Measurements from ENCODE around the gene CEP131.

GRCh38 chr17:81187120-81187519 lies 35.6 kb downstream of the CEP131 start:
- TF ChIP-seq, protein P1, sequence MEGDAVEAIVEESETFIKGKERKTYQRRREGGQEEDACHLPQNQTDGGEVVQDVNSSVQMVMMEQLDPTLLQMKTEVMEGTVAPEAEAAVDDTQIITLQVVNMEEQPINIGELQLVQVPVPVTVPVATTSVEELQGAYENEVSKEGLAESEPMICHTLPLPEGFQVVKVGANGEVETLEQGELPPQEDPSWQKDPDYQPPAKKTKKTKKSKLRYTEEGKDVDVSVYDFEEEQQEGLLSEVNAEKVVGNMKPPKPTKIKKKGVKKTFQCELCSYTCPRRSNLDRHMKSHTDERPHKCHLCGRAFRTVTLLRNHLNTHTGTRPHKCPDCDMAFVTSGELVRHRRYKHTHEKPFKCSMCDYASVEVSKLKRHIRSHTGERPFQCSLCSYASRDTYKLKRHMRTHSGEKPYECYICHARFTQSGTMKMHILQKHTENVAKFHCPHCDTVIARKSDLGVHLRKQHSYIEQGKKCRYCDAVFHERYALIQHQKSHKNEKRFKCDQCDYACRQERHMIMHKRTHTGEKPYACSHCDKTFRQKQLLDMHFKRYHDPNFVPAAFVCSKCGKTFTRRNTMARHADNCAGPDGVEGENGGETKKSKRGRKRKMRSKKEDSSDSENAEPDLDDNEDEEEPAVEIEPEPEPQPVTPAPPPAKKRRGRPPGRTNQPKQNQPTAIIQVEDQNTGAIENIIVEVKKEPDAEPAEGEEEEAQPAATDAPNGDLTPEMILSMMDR (IDR thresholded peaks at IDR 0.05; ENCODE audit: extremely low read depth in 1 of 2, insufficient read depth in 1 of 2, low read depth in 1 of 2, low read length in 2 of 2) = no peak
- TF ChIP-seq GATA2 (IDR thresholded peaks at IDR 0.05; ENCODE audit: insufficient read depth, insufficient read length, low read depth, low read length) (no peak), MAX (IDR thresholded peaks at IDR 0.05; ENCODE audit: insufficient read depth, insufficient read length) (no peak), MYC (IDR thresholded peaks at IDR 0.05; ENCODE audit: low read depth, low read length) (no peak), EZH2 (IDR thresholded peaks at IDR 0.05; ENCODE audit: borderline replicate concordance, low read depth, low read length, severe bottlenecking) (no peak), POLR2A (IDR thresholded peaks at IDR 0.05; ENCODE audit: low read depth, low read length) (no peak), POLR2AphosphoS5 (IDR thresholded peaks at IDR 0.05; ENCODE audit: insufficient read depth, low read depth, low read length) (no peak)
